ENCODE measurements around the gene NUTF2.
"Not testable (repeated sequence)": the region's sequence is repeated elsewhere in the genome, so short reads cannot be mapped to it uniquely, and the experiment has no call there.

DNA sequence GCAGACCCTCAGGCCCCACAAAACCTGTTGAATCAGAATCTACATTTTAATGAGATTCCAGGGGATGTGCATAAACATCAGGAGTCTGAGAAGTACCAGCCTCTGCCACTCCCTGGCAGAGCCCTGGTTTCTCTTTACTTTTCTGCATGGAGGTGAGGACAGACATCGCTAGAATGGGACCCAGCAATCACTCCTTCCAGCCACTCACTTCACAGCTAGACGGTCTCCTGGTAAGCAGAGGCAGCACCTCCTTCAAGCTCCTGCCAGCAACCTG, 68.7 kb downstream of the NUTF2 start:
- not testable (repeated sequence) for TF ChIP-seq ZFX (IDR thresholded peaks at IDR 0.05)
- TF ChIP-seq, protein P1, sequence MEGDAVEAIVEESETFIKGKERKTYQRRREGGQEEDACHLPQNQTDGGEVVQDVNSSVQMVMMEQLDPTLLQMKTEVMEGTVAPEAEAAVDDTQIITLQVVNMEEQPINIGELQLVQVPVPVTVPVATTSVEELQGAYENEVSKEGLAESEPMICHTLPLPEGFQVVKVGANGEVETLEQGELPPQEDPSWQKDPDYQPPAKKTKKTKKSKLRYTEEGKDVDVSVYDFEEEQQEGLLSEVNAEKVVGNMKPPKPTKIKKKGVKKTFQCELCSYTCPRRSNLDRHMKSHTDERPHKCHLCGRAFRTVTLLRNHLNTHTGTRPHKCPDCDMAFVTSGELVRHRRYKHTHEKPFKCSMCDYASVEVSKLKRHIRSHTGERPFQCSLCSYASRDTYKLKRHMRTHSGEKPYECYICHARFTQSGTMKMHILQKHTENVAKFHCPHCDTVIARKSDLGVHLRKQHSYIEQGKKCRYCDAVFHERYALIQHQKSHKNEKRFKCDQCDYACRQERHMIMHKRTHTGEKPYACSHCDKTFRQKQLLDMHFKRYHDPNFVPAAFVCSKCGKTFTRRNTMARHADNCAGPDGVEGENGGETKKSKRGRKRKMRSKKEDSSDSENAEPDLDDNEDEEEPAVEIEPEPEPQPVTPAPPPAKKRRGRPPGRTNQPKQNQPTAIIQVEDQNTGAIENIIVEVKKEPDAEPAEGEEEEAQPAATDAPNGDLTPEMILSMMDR (conservative IDR thresholded peaks at IDR 0.05): not testable (repeated sequence)
